Activated naive CD8-positive, alpha-beta T cell treated with anti-CD3 and anti-CD28 coated beads, Interleukin-2, amount 50 U/mL, for 16 hours (primary cell): ENCODE results near the gene ABR.

Experiments used
- DNase-seq: peaks from one replicate; pipeline ENCODE4 v3.0.0-alpha.2; 2020; ENCODE audit warnings: low read depth, low spot score

The ABR gene

DNA sequence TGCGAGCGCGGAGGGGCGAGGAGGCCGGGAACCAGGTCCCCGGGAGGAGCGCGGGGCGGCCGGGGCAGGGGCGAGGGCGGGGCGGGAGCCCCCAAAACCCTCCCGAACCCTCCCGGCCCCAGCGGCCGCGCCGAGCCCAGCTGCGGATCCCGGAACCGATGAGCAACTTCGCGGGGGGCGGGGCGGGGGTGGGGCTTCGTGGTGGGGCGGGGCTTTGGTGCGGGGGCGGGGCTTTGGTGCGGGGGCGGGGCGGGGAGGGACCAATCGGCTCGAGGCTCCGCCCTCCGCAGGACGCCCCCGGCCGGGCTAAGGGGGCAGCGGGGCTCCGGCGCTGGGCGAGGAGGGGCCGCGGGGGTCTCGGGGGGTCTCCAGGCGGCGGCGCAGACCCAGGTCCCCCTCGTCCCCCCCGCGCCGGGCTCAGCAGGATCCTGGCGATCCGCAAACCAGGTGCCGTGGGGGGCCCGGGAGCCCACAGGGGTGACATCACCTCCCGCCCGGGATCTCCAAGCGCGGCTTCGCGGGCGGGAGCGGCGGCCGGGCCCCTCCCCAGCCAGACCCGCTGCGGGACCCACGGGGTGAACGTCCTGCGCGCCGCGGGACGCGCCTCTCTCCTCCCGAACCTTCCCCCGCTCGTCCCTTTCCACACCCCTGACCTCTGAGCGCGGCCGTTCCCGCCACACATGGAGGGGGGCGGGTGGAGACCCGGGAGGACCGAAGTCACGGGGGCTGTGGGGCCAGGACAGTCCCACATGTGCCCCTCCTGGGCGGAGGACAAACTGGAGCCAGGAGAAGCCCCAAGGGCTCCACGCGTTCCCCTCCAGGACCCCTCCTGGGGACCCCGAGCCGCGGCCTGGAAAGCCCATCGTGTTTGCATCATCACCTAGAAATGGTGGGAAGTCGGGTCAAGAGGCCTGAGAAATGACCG lies at the start of gene ABR:
TSS of gene ABR (minus strand) at position 164 of the 925 bp plus-strand sequence. CDS start 254 bp downstream, outside the sequence.
- DNase-seq, result no peak

DNA sequence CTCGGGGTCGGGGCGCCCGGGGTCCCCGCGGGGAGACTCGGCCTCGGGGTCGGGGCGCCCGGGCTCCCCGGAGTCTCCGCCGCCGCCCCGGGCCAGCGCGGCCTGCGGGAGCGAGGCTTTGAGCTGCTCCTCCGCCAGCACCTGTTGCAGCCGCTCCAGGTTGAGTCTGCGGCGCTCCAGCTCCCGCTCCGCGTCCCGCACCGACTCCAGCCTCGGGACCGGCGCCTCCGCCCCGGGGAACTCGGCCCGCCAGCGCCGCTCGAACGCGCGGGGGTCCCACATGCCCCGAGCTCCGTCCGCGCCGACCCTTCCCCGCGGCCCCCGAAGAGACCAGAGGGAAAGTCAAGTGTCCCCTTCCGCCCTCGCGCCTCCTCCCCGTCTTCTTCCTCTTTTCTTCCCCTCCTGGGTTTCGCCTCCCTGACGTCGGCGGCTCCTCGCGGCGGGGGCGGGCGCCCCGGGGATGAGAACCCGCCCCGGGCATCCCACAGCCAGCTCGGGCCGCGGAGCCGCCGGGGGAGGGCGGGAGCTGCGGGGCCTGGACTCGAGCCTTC lies 49.6 kb upstream of the ABR start:
- no peak for DNase-seq

DNA sequence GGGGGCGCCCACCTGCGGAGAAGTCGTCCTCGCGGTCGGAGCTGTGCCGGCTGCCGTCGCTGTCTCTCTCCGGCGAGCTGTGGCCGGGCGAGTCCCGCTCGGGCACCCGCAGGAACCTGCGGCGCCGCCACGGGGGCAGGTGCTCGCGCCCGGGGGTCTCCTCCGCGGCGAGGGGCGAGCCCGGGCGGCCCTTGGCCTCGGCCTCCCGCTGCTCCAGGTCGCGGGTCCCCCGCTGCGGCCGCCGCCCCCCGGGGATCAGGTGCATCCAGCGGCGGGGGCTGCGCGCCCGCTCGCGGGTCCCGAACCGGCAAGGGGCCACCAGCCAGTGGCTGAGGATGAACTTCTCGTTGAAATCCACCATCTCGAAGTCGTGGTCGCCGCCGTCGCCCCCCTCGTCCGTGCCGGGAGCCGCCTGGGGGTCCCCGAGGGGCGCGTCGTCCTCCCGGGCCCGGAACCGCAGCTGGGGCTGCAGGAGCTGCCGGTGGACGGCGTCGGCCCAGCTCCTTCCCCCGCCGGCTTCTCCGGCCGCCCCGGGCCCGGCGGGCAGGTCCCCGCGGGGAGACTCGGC lies 49.1 kb upstream of the ABR start:
- DNase-seq, result no peak

- no peak for DNase-seq
These were observed 48.4 kb upstream of the ABR start for GRCh38 chr17:1227917-1228780.

DNA sequence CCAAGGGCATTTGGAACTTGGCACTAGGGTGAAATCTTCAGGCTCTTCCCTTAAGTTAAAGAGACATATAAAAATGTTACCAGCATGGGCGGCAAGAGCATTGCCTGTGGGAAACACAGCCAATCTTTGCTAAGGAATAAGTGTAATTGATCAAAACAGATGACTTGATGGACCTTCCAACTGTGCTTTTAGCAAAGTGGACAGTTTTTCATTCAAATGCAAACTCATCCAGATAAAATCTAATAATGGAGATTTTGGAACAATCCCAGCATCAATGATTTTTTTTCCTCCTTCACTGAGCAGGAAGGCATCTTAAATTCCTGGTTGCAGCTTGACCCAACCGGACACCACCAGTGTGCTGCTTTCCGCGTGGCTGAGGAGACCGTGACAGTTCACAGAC lies 47.6 kb upstream of the ABR start:
- no peak for DNase-seq

GRCh38 chr17:1226308-1226707 lies 46.5 kb upstream of the ABR start:
- no peak for DNase-seq

DNA sequence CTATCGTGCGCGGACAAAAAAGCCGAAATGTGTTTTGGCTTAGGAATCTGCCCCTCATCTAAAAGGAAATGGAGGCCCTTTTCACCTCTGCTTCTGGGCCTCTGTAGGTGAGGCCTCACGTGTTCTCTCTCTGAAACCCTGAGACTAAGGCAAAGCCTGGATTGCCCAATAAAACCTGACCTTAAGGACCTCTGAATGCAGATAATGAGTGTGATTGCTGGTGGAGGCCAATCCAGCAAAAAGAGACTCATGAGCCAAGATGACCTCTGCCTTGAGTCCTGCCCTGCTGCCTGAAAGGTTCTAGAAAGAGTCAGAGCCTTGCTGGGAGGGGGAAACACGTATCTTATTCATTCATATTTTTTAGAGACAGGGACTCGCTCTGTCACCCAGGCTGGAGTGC lies 44.5 kb upstream of the ABR start:
- DNase-seq, result no peak

- no peak for DNase-seq
These were observed 43.9 kb upstream of the ABR start for GRCh38 chr17:1223662-1224061.

- DNase-seq, result no peak
These were observed 42.5 kb upstream of the ABR start for GRCh38 chr17:1222321-1222720.

GRCh38 chr17:1221209-1221608 lies 41.4 kb upstream of the ABR start:
- no peak for DNase-seq

- DNase-seq, result no peak
These were observed 40.6 kb upstream of the ABR start for GRCh38 chr17:1220346-1220745.

GRCh38 chr17:1217089-1217385 lies 37.3 kb upstream of the ABR start:
- DNase-seq, result no peak

DNA sequence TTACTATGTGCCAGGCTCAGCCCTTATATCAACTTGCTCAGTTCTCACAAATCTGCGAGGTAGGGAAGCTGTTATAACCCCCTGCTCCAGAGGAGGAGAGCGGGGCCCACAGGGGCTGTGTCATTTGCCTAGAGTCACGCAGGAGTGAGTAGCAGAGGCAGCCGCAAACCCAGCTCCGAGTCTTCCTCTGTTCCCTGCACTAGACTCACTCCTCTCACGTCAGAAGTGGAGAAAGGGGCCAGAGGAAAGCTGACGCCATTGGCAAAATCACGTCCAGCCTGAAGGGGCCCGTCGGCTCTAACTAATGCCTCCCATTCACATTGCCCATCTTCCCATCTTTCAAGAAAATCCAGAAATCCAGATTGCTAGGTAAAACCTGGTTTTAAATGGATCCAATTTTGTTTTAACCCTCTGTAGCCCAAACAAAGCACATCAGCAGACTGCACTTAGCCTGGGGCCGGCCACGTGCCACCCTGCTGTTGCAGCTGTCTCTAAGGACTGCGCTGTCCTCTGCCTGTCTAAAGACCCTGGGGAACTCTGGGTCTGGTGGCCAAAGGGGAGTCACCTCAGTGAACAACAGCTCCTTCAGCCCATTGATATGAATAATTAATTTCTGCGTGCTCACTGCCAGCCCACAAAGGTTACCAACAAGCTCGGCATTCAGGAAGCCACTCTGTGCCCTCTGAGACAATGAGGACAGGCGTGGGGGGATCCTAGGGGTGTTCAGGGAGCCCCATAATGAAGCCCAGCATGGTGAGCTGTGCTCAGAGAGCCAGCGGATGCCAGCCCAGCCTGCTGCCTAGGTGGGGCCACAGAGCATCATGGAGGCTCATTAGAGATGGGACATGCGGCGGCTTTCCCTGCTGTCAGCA lies 36.7 kb upstream of the ABR start:
- DNase-seq, result no peak

- no peak for DNase-seq
These were observed 33.2 kb upstream of the ABR start for GRCh38 chr17:1212946-1213345.

DNA sequence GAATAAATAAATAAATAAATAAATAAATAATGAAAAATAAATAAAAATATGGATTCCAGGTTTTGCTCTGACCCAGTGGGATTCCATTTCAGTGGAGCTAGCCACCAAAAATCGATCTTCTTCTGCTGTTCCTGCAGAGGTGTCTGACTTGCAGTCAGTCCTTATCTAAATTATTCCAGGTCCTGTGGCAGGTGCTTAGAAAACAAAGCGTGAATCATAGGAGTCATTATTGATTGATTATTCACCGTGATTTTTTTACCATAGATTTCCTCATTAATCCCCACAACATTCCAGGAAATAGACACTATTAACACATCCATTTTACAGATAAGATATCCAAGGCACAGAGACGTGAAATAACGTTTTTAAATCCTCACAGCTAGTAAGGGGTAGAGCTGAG lies 31.5 kb upstream of the ABR start:
- no peak for DNase-seq

GRCh38 chr17:1208966-1209365 lies 29.2 kb upstream of the ABR start:
- no peak for DNase-seq

GRCh38 chr17:1206026-1206777 lies 26.4 kb upstream of the ABR start:
- DNase-seq, result no peak

GRCh38 chr17:1203967-1204291 lies 24.1 kb upstream of the ABR start:
- DNase-seq, result no peak

- DNase-seq, result no peak
These were observed 23.6 kb upstream of the ABR start for GRCh38 chr17:1203111-1203966.

DNA sequence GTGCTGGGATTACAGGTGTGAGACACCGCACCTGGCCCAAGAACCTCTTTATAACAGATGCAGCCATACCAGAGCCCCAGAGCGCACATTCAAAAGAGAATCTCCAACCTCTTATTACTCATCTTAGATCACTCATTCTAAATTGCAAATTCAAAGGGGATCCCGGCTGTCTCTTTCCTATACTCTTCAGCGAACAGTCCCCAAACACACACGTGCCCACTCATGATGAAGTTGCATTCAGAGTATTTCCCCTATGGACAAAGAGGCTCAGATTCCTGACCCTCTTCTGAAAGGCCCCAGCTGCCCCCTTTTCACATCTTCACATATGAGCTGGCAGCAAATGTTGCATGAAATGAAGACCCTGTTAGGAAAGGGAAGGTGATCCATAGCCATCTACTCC lies 22.5 kb upstream of the ABR start:
- DNase-seq, result no peak
